GM18520 (cell line): Measurements from ENCODE around the gene TMEM129.

Source experiments
- ATAC-seq: cut with Tn5 transposase; IDR thresholded peaks from one replicate; pipeline ENCODE4 v1.9.1; 2021; ENCODE audit not compliant: unreplicated experiment

The TMEM129 gene

GRCh38 chr4:1721003-1721665 is at the start of gene TMEM129, which contains the start of gene TACC3:
Gene TMEM129 (minus strand): TSS chr4:1721323. CDS start chr4:1720837, 486 bp downstream.
Gene TACC3 (plus strand): TSS chr4:1721521. CDS start chr4:1723422, 1,901 bp downstream.
- peak; percentile 75 for ATAC-seq

GRCh38 chr4:1770791-1771231 is 49.7 kb upstream of the TMEM129 start:
- ATAC-seq = no peak

- no peak for ATAC-seq
Measured at GRCh38 chr4:1770245-1770644, 49.1 kb upstream of the TMEM129 start.

DNA sequence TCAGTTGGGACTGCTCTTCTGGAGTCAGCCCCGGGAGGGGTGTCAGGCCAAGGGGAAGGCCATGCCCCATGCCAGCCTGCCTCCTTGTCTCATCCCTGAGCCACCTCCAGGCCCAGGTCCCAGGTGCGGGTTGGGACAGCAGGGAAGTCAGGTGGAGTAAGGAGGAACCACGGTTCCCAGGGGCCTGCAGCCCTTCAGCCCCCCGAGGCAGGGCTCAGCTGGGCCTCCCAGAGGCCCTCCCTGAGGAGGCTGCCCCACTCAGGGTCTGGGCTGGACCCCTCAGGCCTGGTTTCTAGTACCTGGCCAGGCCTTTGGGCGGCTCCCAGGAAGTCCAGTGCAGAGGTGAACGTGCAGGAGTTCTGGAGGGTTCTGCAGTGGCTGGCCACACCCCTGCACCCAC is 48.6 kb upstream of the TMEM129 start:
- no peak for ATAC-seq

DNA sequence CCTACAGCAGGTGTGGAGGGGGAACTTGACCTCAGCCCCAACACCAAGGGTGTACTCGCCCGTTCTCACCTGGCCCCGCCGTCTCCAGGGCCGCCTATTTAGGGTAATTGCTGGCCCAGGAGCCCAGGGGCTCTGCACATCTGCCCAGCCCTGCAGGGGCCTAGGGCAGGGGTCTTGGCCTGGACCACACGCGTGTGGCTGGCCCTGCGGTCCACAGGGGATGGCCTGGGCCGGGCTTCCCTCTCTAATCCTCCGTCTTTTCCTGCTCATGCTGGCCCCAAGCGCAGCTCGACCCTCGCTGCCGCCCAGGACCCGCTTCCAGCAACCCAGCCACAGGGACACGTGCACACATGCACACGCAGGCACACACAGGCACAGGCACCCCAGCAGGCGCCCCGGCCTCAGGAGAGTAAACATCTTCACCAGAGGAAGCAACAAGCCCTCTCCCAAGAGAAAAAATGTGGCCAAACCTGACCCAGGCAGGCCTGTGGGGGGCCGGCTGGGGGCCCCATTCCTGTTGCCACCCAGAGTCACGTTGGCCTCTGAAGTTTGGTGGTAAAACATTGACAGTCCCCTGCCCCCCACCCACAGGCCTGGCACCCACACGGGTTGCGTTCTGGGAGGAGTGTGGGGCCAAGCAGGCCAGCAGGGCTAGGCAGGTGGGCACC is 47.4 kb upstream of the TMEM129 start:
- ATAC-seq = no peak

GRCh38 chr4:1767770-1768366 is 46.7 kb upstream of the TMEM129 start:
- ATAC-seq = no peak

GRCh38 chr4:1767061-1767769 is 46.1 kb upstream of the TMEM129 start:
- no peak for ATAC-seq

- ATAC-seq = no peak
Measured at GRCh38 chr4:1766106-1767060, 45.3 kb upstream of the TMEM129 start.

DNA sequence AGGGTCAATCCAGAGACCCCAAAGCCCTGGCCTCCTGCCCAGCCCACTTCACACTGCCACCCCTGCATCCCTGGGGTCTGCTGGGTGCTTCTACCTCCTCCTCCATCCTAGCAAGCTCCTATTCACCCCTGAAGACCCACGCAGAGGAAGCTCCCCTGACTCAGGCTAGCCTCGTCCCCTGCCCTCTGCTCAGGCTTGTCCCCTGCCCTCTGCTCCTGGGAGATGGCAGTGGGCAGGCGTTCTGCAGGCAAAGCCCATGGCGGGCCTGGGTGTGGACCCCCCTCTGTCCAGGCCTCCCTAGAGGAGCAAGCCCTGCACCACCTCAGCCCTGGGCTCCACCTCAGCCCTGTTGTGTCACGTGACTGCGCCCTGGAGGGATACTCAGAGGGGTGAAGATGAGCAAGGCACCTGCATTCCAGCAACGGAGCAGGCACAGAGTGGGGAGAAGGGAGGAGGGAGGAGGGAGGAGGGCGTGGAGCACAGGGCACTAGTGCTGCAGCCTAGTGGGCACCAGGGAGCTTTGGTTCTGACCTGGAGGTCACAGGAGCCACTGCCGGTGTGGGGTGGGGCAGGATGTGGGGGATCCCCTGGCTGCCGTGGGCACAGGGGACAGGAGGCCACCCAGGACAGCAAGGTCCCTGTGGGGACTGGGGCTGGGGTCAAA is 44.4 kb upstream of the TMEM129 start:
- ATAC-seq = no peak

DNA sequence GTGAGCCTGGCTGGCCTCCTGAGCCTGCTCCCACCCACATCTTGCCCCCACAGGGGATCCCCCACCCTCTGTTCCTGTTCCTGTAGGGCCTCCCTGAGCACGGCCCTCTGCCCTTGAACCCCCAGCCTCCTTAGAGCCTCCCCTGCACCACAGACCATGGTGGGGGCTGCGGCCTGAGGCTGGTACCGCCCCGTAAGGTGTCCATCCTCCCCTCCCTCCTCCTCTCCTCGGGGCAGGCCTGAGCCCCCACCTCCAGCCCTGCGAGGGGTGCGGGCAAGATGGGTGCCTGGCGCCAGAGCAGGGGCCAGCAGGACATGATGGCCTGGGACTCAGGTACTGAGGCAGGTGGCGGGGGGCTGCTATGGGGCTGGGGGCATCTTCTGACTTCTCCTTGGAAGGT is 43.5 kb upstream of the TMEM129 start:
- ATAC-seq = no peak

DNA sequence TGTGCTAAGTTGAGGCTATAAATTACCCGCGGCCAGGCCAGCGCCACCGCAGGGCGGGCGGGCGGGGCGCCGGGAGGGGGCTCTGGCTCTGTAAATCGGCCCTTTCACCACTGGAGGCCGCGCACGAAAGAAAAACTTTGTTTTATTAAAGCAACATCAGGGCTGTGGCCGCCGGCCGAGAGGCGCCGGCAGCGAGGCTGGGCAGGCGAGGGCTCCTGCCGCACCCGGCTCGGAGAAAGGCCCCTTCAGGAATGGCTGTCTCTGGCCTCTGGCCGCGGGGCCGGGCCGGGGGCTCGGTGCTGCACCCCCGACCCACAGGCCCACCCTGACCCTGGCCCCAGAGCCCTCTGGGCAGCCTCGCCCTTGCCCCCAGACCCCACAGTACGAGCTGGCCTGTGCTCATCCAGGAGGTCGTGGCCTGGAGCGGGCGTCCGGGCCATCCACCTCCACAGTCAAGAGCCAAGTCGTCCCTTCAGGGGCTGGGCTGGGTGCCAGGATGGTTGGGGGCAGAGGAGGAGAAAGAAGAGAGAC is 42.5 kb upstream of the TMEM129 start:
- no peak for ATAC-seq

GRCh38 chr4:1763070-1763549 is 42.0 kb upstream of the TMEM129 start:
- no peak for ATAC-seq

GRCh38 chr4:1762264-1763010 is 41.3 kb upstream of the TMEM129 start:
- ATAC-seq = no peak

DNA sequence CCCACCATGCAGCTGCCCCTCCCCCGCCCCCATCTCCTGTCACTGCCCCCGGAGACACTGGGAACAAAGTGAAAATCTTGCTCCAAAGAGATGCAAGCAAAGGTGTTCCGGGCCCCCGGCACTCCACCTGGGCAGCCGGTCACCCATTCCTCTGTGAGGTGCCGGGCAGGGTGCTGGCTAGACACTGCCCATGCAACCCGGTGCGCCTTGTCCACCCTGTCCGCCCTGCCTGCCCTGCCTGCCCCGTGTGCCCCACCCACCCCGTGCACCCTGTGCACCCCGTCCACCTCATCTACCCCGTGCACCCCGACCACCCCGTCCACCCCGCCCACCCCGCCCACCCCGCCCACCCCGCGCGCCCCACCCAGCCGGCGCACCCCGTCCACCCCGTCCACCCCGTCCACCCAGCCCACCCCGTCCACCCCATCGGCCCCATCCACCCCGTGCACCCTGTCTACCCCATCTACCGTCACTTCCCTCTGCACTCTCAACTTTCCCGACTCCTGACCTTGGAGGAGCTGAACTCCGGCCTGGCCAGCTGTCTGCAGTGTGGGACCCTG is 40.1 kb upstream of the TMEM129 start:
- no peak for ATAC-seq

- ATAC-seq = no peak
Measured at GRCh38 chr4:1760521-1761071, 39.5 kb upstream of the TMEM129 start.

GRCh38 chr4:1759818-1760223 is 38.7 kb upstream of the TMEM129 start:
- ATAC-seq = no peak

- no peak for ATAC-seq
Measured at GRCh38 chr4:1759170-1759817, 38.2 kb upstream of the TMEM129 start.
